Thyroid gland (tissue), 4 donors: ENCODE measurements around the gene UNC50. TPM values are rescaled to one million over a fixed set of nuclear protein-coding genes. Genes with fewer than 3 reads are reported as not detected.

Source experiments
- DNase-seq, 2 donors: peaks; one replicate each; pipeline ENCODE4 v3.0.0-alpha.2; 2019
- H3K27ac ChIP-seq, 3 donors: fragments of 200-600 bp; sonication (generic); 1 replicate in 2 of 3; 2 replicates in 1 of 3; pipeline ENCODE4 v1.5.1; 2016 to 2019; ENCODE audit warnings: mild to moderate bottlenecking in 1 of 3, moderate library complexity in 1 of 3
- H3K27me3 ChIP-seq: fragments of 200-600 bp; sonication (generic); one replicate; pipeline ENCODE4 v1.5.1; 2019
- H3K36me3 ChIP-seq, 2 donors: fragments of 200-600 bp; sonication (generic); one replicate each; pipeline ENCODE4 v1.5.1; 2016 to 2019
- H3K4me1 ChIP-seq, 2 donors: fragments of 200-600 bp; sonication (generic); one replicate each; pipeline ENCODE4 v1.5.1; 2017 to 2019
- H3K4me3 ChIP-seq, 3 donors: fragments of 200-600 bp; sonication (generic); replicated peaks in 1 of 3; 1 replicate in 2 of 3; 2 replicates in 1 of 3; pipeline ENCODE4 v1.5.1; 2016; ENCODE audit warnings: mild to moderate bottlenecking in 1 of 3
- H3K9me3 ChIP-seq: fragments of 200-600 bp; sonication (generic); one replicate; pipeline ENCODE4 v1.5.1; 2017
- POLR2A ChIP-seq, 2 donors: fragments of 450-650 bp; IDR thresholded peaks; one replicate each; pipeline ENCODE4 v1.6.1; 2017; ENCODE audit warnings: antibody characterized with exemption in 2 of 2, mild to moderate bottlenecking in 2 of 2, moderate library complexity in 1 of 2
- WGBS, 2 donors: methylation state at CpG; one replicate each; pipeline ENCODE4 v1.1.5; 2017; 5-methylcytosine and 5-hydroxymethylcytosine counted together
- intact Hi-C: fragments of 100-400 bp; cut with DNase I; formaldehyde crosslinking; loops from one replicate; pipeline ENCODE4 v1.15.1; 2023
- total RNA-seq, 4 donors: library from RNA; depleted of rRNA; stranded (reverse); fragments of >200 nt; gene quantifications; one replicate each; pipeline ENCODE4 v1.2.3, GENCODE V29; 2016
- TF ChIP-seq, protein P1 (sequence below), 6 experiments: fragments of 200-600 bp in 3 of 6; fragments of 450-650 bp in 3 of 6; sonication (generic) in 3 of 6; IDR thresholded peaks; one replicate each; pipeline ENCODE4 v1.5.1; 2016 to 2019; ENCODE audit warnings: antibody characterized with exemption in 6 of 6, mild to moderate bottlenecking in 2 of 6, inconsistent platforms in 1 of 6, moderate library complexity in 1 of 6

The UNC50 gene
- total RNA-seq, 4 donors from 2014 or later = 75.3 to 86.1 (median 81.9) TPM

DNA sequence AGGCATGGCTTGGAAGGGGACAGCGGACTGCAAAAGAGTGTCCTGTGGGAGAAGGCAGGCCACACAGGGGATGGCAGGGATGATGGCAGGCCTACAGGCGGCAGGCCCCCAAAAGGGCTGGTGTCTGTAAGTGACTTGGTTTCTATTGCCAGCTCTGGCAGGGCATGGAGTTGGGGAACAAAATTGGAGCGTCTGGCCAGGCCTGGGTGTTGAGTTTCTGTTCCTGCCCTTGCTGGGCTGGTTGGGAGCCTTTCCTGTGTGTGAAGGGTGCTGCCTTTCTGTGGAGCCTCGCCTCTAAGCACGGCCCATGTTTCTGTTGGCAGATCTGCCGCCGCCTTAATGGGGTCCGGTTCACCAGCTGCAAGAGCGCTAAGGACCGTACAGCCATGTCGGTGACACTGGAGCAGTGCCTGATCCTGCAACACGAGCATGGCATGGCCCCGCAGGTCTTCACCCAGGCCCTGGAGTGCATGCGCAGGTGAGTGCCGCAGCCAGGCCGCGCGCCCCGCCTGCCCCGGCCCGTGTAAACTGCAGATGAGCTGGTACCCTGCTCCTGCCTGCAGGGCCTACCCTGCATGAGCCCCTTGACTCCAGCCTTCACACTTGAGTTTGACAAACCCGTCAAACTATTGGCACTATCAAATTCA, 31.6 kb upstream of the UNC50 start:
- DNase-seq = no peak

DNA sequence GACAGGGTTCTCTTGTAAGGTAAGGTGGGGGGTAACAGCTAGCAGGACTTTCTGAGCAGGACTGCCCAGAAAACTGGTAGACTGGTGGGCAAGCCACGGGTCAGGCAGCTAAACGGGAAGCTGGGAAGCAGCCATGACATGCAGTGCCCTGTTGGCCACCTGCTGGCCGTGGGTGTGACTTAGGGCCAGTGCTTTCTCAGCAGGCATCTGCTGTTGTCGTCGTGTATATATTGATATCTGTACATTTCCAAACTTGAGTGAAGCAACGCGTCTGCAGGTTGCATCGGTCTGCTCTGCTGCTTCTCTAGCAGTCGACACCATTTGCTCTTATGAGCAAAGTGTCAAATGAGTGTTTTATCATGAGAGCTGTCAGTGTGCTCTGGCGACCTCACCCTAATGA, 31.1 kb upstream of the UNC50 start:
- H3K27me3 ChIP-seq = no peaks in the 10 kb centered on the region
- H3K27ac ChIP-seq = no peak overlapping the region
- intact Hi-C loops = loop anchor here (10.0 kb wide), 1 partner anchor 163 kb away; no protein-coding TSS in a partner anchor
- H3K9me3 ChIP-seq = no peaks in the 10 kb centered on the region
- H3K36me3 ChIP-seq = peaks cover 10 to 22% of the 10 kb centered on the region in 2 donors
- no peak for TF ChIP-seq POLR2A (IDR thresholded peaks at IDR 0.05)
- TF ChIP-seq, protein P1, sequence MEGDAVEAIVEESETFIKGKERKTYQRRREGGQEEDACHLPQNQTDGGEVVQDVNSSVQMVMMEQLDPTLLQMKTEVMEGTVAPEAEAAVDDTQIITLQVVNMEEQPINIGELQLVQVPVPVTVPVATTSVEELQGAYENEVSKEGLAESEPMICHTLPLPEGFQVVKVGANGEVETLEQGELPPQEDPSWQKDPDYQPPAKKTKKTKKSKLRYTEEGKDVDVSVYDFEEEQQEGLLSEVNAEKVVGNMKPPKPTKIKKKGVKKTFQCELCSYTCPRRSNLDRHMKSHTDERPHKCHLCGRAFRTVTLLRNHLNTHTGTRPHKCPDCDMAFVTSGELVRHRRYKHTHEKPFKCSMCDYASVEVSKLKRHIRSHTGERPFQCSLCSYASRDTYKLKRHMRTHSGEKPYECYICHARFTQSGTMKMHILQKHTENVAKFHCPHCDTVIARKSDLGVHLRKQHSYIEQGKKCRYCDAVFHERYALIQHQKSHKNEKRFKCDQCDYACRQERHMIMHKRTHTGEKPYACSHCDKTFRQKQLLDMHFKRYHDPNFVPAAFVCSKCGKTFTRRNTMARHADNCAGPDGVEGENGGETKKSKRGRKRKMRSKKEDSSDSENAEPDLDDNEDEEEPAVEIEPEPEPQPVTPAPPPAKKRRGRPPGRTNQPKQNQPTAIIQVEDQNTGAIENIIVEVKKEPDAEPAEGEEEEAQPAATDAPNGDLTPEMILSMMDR (IDR thresholded peaks at IDR 0.05) = no peak
- H3K4me1 ChIP-seq = no peaks in the 10 kb centered on the region
- no peak overlapping the region for H3K4me3 ChIP-seq
- WGBS, 2 donors = 81 to 83% methylated on average over 9 to 10 of the region's 10 CpGs
- DNase-seq = no peak

More for the DNA sequence above, 31.6 kb upstream of the UNC50 start:
- H3K4me1 ChIP-seq = no peaks in the 10 kb centered on the region
- intact Hi-C loops = loop anchor here (10.0 kb wide), 1 partner anchor 162 kb away; no protein-coding TSS in a partner anchor
- WGBS, 2 donors = 91 to 98% methylated on average over 15 to 22 of the region's 22 CpGs
- no peaks in the 10 kb centered on the region for H3K9me3 ChIP-seq
- H3K36me3 ChIP-seq = peaks cover 10 to 20% of the 10 kb centered on the region in 2 donors
- TF ChIP-seq POLR2A (IDR thresholded peaks at IDR 0.05) = no peak
- TF ChIP-seq, protein P1 (IDR thresholded peaks at IDR 0.05) = no peak
- H3K27me3 ChIP-seq = no peaks in the 10 kb centered on the region
- H3K27ac ChIP-seq = no peak overlapping the region
- no peak overlapping the region for H3K4me3 ChIP-seq

DNA sequence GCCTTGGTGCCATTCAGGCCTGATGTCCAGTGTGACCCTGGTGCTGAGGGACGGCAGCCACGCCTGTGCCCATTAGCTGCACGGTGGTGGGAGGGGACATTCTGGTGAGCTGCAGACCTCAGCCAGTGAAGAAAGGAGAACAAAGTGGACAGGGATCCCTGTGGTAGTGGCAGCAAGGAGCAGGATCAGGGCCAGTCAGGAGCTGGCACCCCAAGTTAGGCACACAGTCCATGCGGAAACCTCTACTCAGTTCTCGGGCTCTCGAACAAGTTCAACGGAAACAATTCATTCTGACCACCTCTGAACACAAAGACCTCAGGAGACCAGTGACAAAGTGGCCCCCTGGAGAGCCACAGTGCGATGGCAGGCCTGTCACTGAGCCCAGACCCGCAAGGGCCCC, 30.2 kb upstream of the UNC50 start:
- H3K27ac ChIP-seq = no peak overlapping the region
- intact Hi-C loops = loop anchor here (10.0 kb wide), 1 partner anchor 163 kb away; no protein-coding TSS in a partner anchor
- DNase-seq = no peak
- no peaks in the 10 kb centered on the region for H3K27me3 ChIP-seq
- H3K9me3 ChIP-seq = no peaks in the 10 kb centered on the region
- TF ChIP-seq, protein P1 (IDR thresholded peaks at IDR 0.05) = no peak
- TF ChIP-seq POLR2A (IDR thresholded peaks at IDR 0.05) = no peak
- 92 to 93% methylated on average over 9 of the region's 9 CpGs for WGBS, 2 donors
- peaks cover 10 to 23% of the 10 kb centered on the region in 2 donors for H3K36me3 ChIP-seq
- H3K4me3 ChIP-seq = no peak overlapping the region
- H3K4me1 ChIP-seq = no peaks in the 10 kb centered on the region

DNA sequence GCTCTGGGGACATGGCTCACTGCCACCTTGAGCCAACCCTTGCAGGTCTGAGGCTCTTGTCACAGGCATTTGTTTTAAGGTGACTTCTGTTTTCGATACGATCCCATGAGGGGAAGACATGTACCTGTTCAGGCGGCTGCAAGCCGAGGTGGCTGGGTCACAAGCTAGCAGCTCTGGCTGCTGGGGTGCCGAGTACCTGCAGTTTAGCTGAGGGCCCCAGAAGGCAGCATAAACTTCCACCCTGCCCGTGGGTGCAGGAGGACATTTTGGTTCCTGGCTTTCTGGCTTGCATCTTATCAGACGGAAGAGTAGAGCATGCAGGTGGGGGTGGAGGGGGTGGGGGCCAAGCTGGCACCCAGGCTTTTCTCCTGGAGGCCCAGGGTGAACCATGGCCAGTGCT, 28.5 kb upstream of the UNC50 start:
- intact Hi-C loops = loop anchor here (10.0 kb wide), 1 partner anchor 165 kb away; no protein-coding TSS in a partner anchor
- no peak for DNase-seq
- Histone ChIP-seq H3K4me3 (no peak overlapping the region), H3K36me3 (peaks cover 10 to 22% of the 10 kb centered on the region in 2 donors), H3K4me1 (no peaks in the 10 kb centered on the region), H3K9me3 (no peaks in the 10 kb centered on the region), H3K27me3 (no peaks in the 10 kb centered on the region), H3K27ac (no peak overlapping the region)
- no peak for TF ChIP-seq POLR2A (IDR thresholded peaks at IDR 0.05)
- TF ChIP-seq, protein P1 (IDR thresholded peaks at IDR 0.05) = no peak
- 89 to 90% methylated on average over 7 of the region's 7 CpGs for WGBS, 2 donors

DNA sequence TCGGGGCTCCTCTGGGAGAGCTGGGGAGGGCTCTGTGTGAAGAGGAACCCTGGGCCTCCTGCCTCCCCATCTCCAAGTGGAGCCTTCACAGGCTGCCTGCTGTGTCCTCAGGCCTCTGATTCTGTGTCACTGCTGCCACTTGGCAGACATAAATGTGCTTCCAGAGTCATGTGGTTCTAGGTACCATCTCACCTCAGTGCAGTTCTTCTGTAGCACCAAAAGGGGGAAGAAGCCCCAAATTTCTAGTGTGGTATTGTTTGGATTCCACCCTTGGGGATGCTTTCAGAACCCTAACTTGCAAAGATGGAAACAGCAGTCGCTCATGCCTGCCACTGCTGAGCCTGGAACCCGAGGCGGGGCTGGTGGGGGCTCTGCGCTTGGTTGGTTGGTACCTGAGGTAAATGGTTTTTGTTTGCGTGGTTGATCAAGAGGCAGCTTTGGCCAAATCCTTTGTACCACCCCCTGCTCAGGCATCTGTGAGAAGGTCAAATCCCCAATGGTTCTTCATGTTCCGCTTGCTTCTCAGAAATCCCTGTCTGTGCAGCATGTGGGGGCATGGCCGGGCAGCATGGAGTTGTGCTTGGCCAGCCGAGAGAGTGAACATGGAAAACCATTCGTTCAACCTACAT, 27.6 kb upstream of the UNC50 start:
- DNase-seq = no peak
- no peaks in the 10 kb centered on the region for H3K4me1 ChIP-seq
- intact Hi-C loops = no loop called here
- no peak overlapping the region for H3K4me3 ChIP-seq
- peaks cover 10 to 22% of the 10 kb centered on the region in 2 donors for H3K36me3 ChIP-seq
- TF ChIP-seq, protein P1 (IDR thresholded peaks at IDR 0.05) = no peak
- TF ChIP-seq POLR2A (IDR thresholded peaks at IDR 0.05) = no peak
- 92 to 94% methylated on average over 10 of the region's 10 CpGs for WGBS, 2 donors
- no peak overlapping the region for H3K27ac ChIP-seq
- no peaks in the 10 kb centered on the region for H3K9me3 ChIP-seq
- H3K27me3 ChIP-seq = no peaks in the 10 kb centered on the region
